OCI-M1 (cell line): Measurements from ENCODE around the gene HDHD2.
A peak's percentile ranks its signal among the peaks of the same experiment; 100 is the strongest.
"Not testable (repeated sequence)": the region's sequence is repeated elsewhere in the genome, so short reads cannot be mapped to it uniquely, and the experiment has no call there.

ENCODE experiments used
- DNase-seq: peaks from one replicate; lab custom pipeline; 2025; lab: John Stamatoyannopoulos, UW

The HDHD2 gene, protein sequence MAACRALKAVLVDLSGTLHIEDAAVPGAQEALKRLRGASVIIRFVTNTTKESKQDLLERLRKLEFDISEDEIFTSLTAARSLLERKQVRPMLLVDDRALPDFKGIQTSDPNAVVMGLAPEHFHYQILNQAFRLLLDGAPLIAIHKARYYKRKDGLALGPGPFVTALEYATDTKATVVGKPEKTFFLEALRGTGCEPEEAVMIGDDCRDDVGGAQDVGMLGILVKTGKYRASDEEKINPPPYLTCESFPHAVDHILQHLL

DNA sequence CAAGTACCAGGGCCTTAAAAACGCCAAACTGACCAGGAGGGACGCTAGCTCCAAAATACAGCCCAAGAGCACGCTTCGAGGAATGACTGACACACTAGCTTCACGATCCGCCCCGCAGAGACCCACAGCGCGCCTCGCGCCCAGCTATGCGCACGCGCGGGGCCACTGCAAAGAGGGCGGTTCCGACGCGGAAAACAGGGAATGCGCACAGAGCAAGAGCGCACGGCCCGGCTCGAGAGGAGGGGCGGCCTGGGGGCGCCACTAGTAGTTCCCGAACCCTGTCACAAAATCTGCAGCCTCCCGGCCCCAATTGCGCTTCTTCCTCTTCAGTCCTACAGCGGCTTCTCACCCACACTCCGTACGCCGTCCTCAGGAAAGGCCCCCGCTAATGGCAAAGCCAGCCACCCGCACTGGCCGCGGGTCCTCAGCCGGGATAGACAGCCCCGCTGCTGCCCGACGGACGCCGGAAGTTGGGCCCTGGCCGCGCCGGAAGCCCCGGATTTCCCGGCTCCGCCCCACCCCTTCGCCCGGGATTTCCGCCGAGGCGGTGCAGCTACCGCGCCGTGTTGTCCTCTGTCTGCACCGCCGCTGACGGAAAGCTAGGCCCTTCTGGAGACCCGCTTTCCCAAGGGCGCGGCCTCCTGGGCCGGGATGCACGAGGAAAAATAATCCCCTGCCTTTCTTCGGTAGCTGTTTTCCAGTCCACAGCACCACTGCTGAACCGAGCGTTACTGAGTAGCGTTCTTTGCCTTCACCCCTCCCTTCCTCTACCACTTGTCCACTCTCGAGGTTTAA is at the start of gene HDHD2:
Gene HDHD2, minus strand, starts transcription at position 472 of the 795 bp plus-strand sequence. CDS start 14,061 bp downstream, outside the sequence.
- peak; percentile 84 for DNase-seq

DNA sequence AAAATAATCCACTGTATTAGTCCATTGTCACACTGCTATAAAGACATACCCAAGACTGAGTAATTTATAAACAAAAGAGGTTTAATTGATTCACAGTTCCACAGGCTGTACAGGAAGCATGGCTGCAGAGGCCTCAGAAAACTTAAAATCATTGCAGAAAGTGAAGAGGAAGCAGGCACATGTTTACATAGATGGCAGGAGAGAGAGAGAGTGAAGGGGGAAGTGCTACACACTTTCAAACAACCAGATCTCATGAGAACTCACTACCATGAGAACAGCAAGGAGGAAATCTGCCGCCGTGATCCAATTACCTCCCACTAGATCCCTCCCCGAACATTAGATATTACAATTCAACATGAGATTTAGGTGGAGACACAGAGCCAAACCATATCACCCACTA is 45.7 kb upstream of the HDHD2 start:
- not testable (repeated sequence) for DNase-seq

DNA sequence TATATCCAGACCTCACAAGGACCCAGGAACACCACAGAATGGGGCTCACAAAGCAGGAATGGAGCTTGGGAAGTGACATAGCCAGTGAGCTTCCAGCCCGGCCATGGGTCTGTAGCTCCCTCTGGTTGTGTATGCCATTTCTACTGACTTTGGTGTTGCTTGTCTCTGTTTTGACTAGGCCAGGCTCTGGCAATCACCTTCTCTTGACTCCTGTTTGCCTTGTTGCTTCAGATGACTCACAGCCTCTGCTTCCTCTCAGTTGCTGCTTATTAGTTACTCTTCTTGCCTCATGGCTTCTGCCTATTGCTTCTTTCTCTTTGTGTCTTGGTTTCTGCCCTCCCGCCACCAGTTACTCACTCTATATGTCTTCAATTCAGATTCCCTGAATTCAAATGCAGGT is 41.7 kb upstream of the HDHD2 start:
- DNase-seq = peak; percentile 9

DNA sequence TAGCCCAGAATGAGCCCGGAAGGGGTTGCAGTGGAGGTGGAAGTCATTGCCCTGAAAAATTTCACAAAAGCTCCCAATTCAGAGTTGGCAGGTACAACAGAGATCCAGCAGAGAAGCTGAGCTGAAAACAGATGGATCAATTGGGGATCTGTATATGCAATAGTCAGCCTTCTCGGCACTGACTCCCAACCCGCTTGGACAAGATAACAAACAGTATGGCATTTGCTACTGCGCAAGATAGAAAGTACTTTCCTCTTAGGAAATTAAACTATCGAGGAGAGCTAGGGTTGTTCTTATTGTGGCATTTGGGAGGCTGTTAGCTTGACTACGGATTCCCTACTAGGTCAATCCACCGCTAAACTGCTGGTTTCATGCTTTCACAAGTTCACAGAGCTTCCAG is 37.4 kb upstream of the HDHD2 start:
- no peak for DNase-seq

- DNase-seq = peak; percentile 92
These were observed 34.2 kb upstream of the HDHD2 start for GRCh38 chr18:47184419-47185050.

GRCh38 chr18:47182156-47182555 is 31.9 kb upstream of the HDHD2 start:
- not testable (repeated sequence) for DNase-seq

GRCh38 chr18:47180765-47181164 is 30.5 kb upstream of the HDHD2 start:
- no peak for DNase-seq

DNA sequence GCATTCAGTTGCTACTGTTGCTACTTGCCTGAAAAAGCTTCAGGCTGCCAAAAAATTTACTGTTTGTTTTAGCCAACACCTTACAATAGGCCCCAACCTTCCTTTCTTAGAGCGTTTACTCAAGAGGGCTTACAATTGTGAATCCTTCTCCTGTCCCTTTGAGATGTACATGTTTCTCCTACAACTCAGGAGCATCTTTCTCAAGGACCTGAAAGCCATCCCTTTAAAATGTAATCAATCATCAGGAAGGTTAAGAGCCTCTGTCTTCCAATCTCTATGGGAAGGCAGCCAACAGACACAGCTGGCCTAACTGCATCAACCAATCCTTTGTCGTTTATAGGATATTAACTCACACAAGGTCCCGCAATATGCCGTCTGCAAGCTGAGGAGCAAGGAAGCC is 29.2 kb upstream of the HDHD2 start:
- no peak for DNase-seq

- DNase-seq = peak; percentile 93
These were observed 25.7 kb upstream of the HDHD2 start, which contains the start of gene IER3IP1 for GRCh38 chr18:47175898-47176575. Gene IER3IP1 (minus strand): TSS chr18:47176364. CDS start chr18:47176277, 87 bp downstream.

DNA sequence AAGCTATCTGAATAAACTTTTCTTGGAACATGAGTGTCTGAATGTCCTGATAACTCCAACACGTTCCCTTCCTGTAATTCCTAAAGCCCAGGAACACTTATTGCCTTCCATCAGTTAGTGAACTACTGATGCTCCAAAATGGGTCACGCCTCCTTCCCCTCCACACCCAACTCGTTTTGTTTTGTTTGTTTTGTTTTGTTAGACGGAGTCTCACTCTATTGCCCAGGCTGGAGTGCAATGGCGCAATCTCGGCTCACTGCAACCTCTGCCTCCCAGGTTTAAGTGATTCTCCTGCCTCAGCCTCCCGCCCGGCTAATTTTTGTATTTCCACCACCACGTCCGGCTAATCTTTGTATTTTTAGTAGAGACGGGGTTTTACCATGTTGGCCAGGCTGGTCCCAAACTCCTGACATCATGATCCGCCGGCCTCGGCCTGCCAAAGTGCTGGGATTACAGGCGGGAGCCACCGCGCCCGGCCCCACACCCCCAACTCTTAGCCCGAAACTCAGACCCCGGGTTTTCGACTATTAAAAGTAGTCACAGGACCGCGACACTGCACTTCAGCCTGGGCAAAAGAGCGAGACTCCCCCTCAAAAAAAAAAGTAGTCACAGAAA is 25.1 kb upstream of the HDHD2 start:
- DNase-seq = no peak

GRCh38 chr18:47174545-47175116 is 24.3 kb upstream of the HDHD2 start:
- DNase-seq = no peak

DNA sequence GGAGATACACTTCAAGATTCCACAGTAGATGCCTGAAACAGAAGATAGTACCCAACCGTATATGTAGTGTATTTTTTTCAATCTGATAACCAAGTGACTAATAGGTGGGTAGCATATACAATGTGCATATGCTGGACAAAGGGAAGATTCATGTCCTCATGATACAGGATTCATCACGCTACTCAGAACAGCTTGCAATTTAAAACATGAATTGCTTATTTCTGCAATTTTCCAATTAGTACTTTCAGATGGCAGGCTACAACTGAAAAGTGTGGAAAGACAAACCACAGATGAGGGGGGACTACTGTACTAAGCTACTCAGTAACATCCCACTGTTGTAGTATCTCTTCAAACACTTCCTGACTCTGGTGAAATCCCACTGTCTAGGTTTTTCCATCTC is 22.2 kb upstream of the HDHD2 start:
- DNase-seq = no peak

GRCh38 chr18:47168913-47169312 is 18.6 kb upstream of the HDHD2 start:
- DNase-seq = no peak

DNA sequence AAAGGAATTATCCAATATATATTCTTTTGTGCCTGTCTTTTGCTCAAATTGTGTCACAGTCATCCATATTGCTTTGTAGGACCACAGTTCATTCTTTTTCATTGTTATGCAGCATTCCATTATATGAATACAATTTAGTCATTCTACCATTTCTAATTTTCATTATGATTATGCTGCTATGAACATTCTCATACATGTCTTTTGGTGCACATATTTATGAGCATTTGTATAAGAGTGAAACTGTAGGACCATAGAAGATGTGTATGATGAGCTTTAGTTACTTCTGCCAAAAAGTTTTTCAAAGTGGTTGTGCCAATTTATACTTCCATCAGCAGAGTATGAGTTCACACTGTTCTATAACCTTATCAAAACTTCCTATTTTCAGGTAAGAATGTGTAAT is 18.2 kb upstream of the HDHD2 start:
- no peak for DNase-seq

- DNase-seq = no peak
These were observed 16.0 kb upstream of the HDHD2 start for GRCh38 chr18:47166294-47166693.

- no peak for DNase-seq
These were observed 12.9 kb upstream of the HDHD2 start for GRCh38 chr18:47163241-47163640.

DNA sequence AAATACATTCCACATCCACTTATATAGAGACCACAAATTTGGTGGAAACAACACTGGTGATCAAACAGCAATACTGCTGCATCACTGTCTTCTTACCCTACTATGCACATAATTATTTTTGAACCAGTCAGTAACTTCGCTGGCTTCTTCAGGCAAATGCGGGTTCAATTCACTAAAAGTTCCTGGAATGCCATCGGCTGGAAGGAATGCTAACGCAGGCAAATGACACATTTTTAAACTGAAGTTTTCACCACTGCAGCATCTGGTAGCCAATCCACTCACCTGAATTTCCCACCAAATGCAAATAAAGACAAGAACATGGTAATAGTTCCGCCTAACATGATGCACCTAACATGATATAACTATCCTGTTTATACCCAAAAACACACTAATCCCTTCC is 10.0 kb upstream of the HDHD2 start:
- no peak for DNase-seq

DNA sequence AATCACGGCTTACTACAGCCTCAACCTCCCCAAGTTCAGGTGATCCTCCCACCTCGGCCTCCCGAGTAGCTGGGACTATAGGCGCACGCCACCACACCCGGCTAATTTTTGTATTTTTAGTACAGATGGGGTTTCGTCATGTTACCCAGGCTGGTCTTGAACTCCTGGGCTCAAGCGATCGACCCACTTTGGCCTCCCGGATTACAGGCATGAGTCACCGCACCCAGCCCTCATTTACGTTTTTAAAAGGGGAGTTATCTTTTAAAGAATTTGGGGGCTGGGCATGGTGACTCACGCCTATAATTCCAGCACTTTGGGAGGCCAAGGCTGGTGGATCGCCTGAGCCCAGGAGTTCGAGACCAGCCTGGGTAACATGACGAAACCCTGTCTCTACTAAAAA is 8.1 kb upstream of the HDHD2 start:
- not testable (repeated sequence) for DNase-seq

DNA sequence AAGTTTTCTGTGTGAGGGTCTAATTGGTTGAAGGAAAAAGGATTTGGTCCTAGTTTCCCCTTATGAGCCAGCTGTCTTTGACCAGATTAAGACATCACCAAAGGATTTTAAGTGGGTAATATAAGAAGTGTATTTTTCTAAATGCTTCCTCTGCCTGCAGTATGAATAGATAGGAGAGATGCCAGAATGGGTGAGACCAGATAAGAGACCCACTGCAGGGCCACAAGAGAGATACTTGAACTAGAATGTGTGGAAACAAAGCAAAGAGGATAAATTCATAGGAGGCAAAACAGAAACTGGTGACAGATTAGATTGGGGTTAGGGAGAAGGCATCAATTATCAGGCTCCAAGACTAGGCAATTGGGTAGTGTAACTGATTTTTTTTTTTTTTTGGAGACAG is 1.1 kb upstream of the HDHD2 start:
- peak; percentile 89 for DNase-seq

- peak; percentile 69 for DNase-seq
These were observed 595 bp upstream of the HDHD2 start for GRCh38 chr18:47150824-47151366.

DNA sequence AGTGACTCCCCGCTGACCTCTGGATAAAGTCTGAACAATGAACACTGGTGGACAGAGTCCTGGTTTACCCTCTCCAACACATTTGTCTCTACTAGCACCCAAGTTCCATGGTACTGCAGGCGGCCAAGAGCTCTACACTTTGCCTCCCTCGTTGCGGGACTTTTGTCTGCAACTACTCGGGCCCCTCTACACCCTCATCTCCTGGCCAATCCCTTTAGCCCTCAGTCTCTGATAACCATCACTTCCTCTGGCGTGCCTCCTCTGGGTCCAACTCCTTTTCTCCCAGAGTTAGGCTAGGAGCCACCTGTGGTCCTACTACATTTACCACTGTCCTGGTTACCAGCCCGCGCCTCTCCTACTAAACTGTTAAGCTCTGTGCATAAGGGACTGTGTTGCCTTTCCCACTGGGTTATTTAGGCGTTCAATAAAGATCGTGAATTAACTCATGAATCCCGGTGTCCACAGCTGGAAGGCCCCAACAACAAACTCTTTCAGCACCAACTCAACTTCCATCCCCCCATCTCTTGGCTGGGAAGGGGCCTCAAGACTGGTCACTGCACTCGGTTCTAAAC is 757 bp downstream of the HDHD2 start:
- DNase-seq = peak; percentile 61
